ENCODE data around the gene TMEM171.

DNA sequence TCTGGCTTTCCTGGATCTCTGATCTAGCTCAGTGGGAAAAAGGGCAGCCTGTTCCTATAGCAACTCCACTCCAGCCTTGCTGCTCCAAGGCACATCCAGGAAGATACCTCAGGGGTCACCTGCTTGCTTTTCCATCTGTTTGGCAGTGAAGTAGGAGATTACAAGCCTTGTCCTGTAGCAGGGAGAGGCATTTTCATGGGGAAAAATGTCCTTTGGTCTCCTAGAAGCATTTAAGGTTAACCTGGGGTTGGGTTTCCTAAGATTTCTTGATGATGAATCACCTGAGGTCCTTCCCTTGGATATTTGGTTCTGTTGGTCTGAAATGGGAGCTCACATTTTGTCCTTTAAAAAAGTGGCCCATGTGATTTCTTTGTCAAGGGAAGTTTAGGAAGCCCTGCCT, 51.1 kb downstream of the TMEM171 start:
- TF ChIP-seq POLR2A (IDR thresholded peaks at IDR 0.05) (no peak), POLR2AphosphoS5 (IDR thresholded peaks at IDR 0.05) (no peak)
- TF ChIP-seq, protein P1, sequence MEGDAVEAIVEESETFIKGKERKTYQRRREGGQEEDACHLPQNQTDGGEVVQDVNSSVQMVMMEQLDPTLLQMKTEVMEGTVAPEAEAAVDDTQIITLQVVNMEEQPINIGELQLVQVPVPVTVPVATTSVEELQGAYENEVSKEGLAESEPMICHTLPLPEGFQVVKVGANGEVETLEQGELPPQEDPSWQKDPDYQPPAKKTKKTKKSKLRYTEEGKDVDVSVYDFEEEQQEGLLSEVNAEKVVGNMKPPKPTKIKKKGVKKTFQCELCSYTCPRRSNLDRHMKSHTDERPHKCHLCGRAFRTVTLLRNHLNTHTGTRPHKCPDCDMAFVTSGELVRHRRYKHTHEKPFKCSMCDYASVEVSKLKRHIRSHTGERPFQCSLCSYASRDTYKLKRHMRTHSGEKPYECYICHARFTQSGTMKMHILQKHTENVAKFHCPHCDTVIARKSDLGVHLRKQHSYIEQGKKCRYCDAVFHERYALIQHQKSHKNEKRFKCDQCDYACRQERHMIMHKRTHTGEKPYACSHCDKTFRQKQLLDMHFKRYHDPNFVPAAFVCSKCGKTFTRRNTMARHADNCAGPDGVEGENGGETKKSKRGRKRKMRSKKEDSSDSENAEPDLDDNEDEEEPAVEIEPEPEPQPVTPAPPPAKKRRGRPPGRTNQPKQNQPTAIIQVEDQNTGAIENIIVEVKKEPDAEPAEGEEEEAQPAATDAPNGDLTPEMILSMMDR (IDR thresholded peaks at IDR 0.05), result no peak
